GM12878 (cell line): Measurements from ENCODE around the gene ALKBH2.

ENCODE experiments used
- CEBPB ChIP-seq, 2 experiments: fragments of 150-350 bp in 1 of 2; IDR thresholded peaks; 2 replicates each; pipeline ENCODE4 v1.6.1; 2012 to 2014; ENCODE audit warnings: low read depth in 2 of 2, low read length in 2 of 2, borderline replicate concordance in 1 of 2, inconsistent platforms in 1 of 2
- CTCF ChIP-seq, 3 experiments: IDR thresholded peaks in 2 of 3; conservative IDR thresholded peaks in 1 of 3; 2 replicates each; pipeline ENCODE4 v1.5.1; 2011; ENCODE audit warnings: low read depth in 3 of 3, low read length in 3 of 3, mild to moderate bottlenecking in 3 of 3, control low read depth in 2 of 3, moderate library complexity in 2 of 3, inconsistent platforms in 1 of 3, mixed read lengths in 1 of 3; ENCODE audit not compliant: control insufficient read depth in 2 of 3, insufficient read depth in 1 of 3; ENCODE audit errors: extremely low read depth in 1 of 3
- FOXK2 ChIP-seq: fragments of 450-650 bp; IDR thresholded peaks from 2 replicates; pipeline ENCODE4 v1.6.1; 2017; ENCODE audit warnings: mild to moderate bottlenecking, moderate library complexity
- GABPA ChIP-seq: IDR thresholded peaks from 2 replicates; pipeline ENCODE4 v1.6.1; 2014; ENCODE audit warnings: antibody characterized with exemption, low read depth, mild to moderate bottlenecking, inconsistent platforms
- MTA3 ChIP-seq: IDR thresholded peaks from 2 replicates; pipeline ENCODE4 v1.6.1; 2012; ENCODE audit warnings: low read length, inconsistent platforms, borderline replicate concordance
- NFYB ChIP-seq: IDR thresholded peaks from 2 replicates; pipeline ENCODE4 v1.6.1; 2011; ENCODE audit warnings: low read depth, mild to moderate bottlenecking, low read length, improper control_type of control experiment, moderate library complexity; ENCODE audit not compliant: insufficient read depth
- NRF1 ChIP-seq: conservative IDR thresholded peaks from 2 replicates; pipeline ENCODE4 v1.6.1; 2011; ENCODE audit warnings: mild to moderate bottlenecking, low read depth, low read length, improper control_type of control experiment
- POLR2A ChIP-seq: IDR thresholded peaks from 2 replicates; pipeline ENCODE4 v1.6.1; 2011; ENCODE audit warnings: low read depth, mild to moderate bottlenecking, low read length
- SMAD5 ChIP-seq: IDR thresholded peaks from 2 replicates; pipeline ENCODE4 v1.6.1; 2016; ENCODE audit warnings: antibody characterized with exemption, low read depth
- TAF1 ChIP-seq: IDR thresholded peaks from 2 replicates; pipeline ENCODE4 v1.6.1; 2011; ENCODE audit warnings: mild to moderate bottlenecking, low read depth, low read length, borderline replicate concordance
- ZNF622 ChIP-seq: fragments of 450-650 bp; IDR thresholded peaks from 2 replicates; pipeline ENCODE4 v1.6.1; 2017; ENCODE audit warnings: mild to moderate bottlenecking, inconsistent platforms
- ZNF687 ChIP-seq: fragments of 450-650 bp; IDR thresholded peaks from 2 replicates; pipeline ENCODE4 v1.6.1; 2017; ENCODE audit warnings: mild to moderate bottlenecking, moderate library complexity
- TF ChIP-seq, protein P1 (sequence below): fragments of 450-650 bp; IDR thresholded peaks from 2 replicates; pipeline ENCODE4 v1.6.1; 2018; ENCODE audit warnings: borderline replicate concordance, mild to moderate bottlenecking; ENCODE audit not compliant: partially characterized antibody
- TF ChIP-seq, protein P2 (sequence below): IDR thresholded peaks from 2 replicates; pipeline ENCODE4 v1.6.1; 2011; ENCODE audit warnings: low read depth, mild to moderate bottlenecking, low read length, moderate library complexity, borderline replicate concordance; ENCODE audit errors: extremely low read depth

GRCh38 chr12:109130297-109131153 lies 37.3 kb upstream of the ALKBH2 start:
- no peak for TF ChIP-seq CTCF (IDR thresholded peaks at IDR 0.05 in 2 of 3, conservative IDR thresholded peaks at IDR 0.05 in 1 of 3; ENCODE audit: control insufficient read depth in 2 of 3, extremely low read depth in 1 of 3, insufficient read depth in 1 of 3, low read depth in 3 of 3, low read length in 3 of 3)
- no peak for TF ChIP-seq ZNF687
- no peak for TF ChIP-seq POLR2A
- no peak for TF ChIP-seq FOXK2
- TF ChIP-seq GABPA = no peak
- no peak for TF ChIP-seq TAF1
- no peak for TF ChIP-seq CEBPB (IDR thresholded peaks at IDR 0.05; ENCODE audit: borderline replicate concordance in 1 of 2, low read depth in 2 of 2, low read length in 2 of 2)
- TF ChIP-seq MTA3 = no peak
- TF ChIP-seq, protein P1, sequence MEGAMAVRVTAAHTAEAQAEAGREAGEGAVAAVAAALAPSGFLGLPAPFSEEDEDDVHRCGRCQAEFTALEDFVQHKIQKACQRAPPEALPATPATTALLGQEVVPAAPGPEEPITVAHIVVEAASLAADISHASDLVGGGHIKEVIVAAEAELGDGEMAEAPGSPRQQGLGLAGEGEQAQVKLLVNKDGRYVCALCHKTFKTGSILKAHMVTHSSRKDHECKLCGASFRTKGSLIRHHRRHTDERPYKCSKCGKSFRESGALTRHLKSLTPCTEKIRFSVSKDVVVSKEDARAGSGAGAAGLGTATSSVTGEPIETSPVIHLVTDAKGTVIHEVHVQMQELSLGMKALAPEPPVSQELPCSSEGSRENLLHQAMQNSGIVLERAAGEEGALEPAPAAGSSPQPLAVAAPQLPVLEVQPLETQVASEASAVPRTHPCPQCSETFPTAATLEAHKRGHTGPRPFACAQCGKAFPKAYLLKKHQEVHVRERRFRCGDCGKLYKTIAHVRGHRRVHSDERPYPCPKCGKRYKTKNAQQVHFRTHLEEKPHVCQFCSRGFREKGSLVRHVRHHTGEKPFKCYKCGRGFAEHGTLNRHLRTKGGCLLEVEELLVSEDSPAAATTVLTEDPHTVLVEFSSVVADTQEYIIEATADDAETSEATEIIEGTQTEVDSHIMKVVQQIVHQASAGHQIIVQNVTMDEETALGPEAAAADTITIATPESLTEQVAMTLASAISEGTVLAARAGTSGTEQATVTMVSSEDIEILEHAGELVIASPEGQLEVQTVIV = no peak
- no peak for TF ChIP-seq NFYB
- TF ChIP-seq, protein P2, sequence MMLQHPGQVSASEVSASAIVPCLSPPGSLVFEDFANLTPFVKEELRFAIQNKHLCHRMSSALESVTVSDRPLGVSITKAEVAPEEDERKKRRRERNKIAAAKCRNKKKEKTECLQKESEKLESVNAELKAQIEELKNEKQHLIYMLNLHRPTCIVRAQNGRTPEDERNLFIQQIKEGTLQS = no peak
- TF ChIP-seq ZNF622 = no peak
- no peak for TF ChIP-seq NRF1
- TF ChIP-seq SMAD5 = no peak
